Camera-type eye (tissue), 1 donor: ENCODE results near the gene CCND3. TPM values are rescaled to one million over a fixed set of nuclear protein-coding genes. Genes with fewer than 3 reads are reported as not detected.

ENCODE experiments used
- total RNA-seq: library from RNA; depleted of rRNA; stranded (reverse); fragments of >200 nt; gene quantifications from one replicate; pipeline ENCODE4 v1.2.3, GENCODE V29; 2014

Gene CCND3
- 17.9 TPM for total RNA-seq

GRCh38 chr6:41941280-41942066, at the start of gene CCND3:
TSS of gene CCND3 (minus strand) at chr6:41941808. CDS start at chr6:41941649, 159 bp downstream.

GRCh38 chr6:41920921-41921711, 20.5 kb downstream of the CCND3 start, which contains the start of the genes BYSL and MED20:
TSS of gene BYSL (plus strand) at chr6:41921499. CDS start at chr6:41921563, 64 bp downstream.
TSS of gene MED20 (minus strand) at chr6:41921139. CDS start at chr6:41921018, 121 bp downstream.

GRCh38 chr6:41895300-41896233, 46.0 kb downstream of the CCND3 start, which contains the start of gene USP49:
TSS of gene USP49 (minus strand) at chr6:41895375. CDS start at chr6:41806983, 88,392 bp downstream.

Other genes starting within 250 kb of the CCND3 start
- gene TFEB, start 206.2 kb downstream of the CCND3 start, total RNA-seq, result 9.2 TPM
- not detected for gene PGC, start 194.4 kb downstream of the CCND3 start, total RNA-seq
- 5.5 TPM for gene FRS3, start 161.9 kb downstream of the CCND3 start, total RNA-seq
- 4.1 TPM for gene PRICKLE4, start 161.0 kb downstream of the CCND3 start, total RNA-seq
- gene TOMM6, start 154.1 kb downstream of the CCND3 start, total RNA-seq, result 75.8 TPM
- 21.3 TPM for gene USP49, start 46.4 kb downstream of the CCND3 start, total RNA-seq
- gene MED20, start 20.7 kb downstream of the CCND3 start, total RNA-seq, result 24.9 TPM
- 15.6 TPM for gene BYSL, start 20.3 kb downstream of the CCND3 start, total RNA-seq
- 29.4 TPM for gene TAF8, start 108.7 kb upstream of the CCND3 start, total RNA-seq
- gene C6orf132, start 200.8 kb upstream of the CCND3 start, total RNA-seq, result 4.4 TPM
- gene GUCA1A, start 231.6 kb upstream of the CCND3 start, total RNA-seq, result 15.0 TPM